K562 (cell line): ENCODE data around the gene NDUFB7. TPM values are rescaled to one million over a fixed set of nuclear protein-coding genes. Genes with fewer than 3 reads are reported as not detected.

ENCODE experiments used
- HOXB6 ChIP-seq: fragments of 250-450 bp; sonication (Bioruptor Pico); IDR thresholded peaks from 2 replicates; pipeline ENCODE4 v1.5.1; 2022; ENCODE audit warnings: mild to moderate bottlenecking, borderline replicate concordance
- KLF16 ChIP-seq: IDR thresholded peaks from 2 replicates; pipeline ENCODE4 v1.6.1; 2016; ENCODE audit warnings: antibody characterized with exemption
- NFXL1 ChIP-seq: fragments of 450-650 bp; formaldehyde crosslinking; IDR thresholded peaks from 2 replicates; pipeline ENCODE4 v1.4.0; 2021; ENCODE audit warnings: mild to moderate bottlenecking
- PHF21A ChIP-seq: fragments of 450-650 bp; IDR thresholded peaks from 2 replicates; pipeline ENCODE4 v1.6.1; 2017; ENCODE audit warnings: low read depth, borderline replicate concordance
- RUNX1 ChIP-seq: sonication (generic); IDR thresholded peaks from 2 replicates; pipeline ENCODE4 v1.6.1; 2016; ENCODE audit warnings: antibody characterized with exemption, low read depth
- TCF7L2 ChIP-seq: fragments of 150-350 bp; IDR thresholded peaks from 2 replicates; pipeline ENCODE4 v1.6.1; 2016; ENCODE audit warnings: low read depth, mild to moderate bottlenecking, low read length, moderate library complexity
- TEAD4 ChIP-seq, 2 experiments: sonication (generic) in 1 of 2; formaldehyde crosslinking in 1 of 2; IDR thresholded peaks; 2 replicates each; pipeline versions ENCODE4 v1.6.1 to v1.8.0; 2012 to 2022; ENCODE audit warnings: borderline replicate concordance in 1 of 2, inconsistent platforms in 1 of 2, low read length in 1 of 2, mild to moderate bottlenecking in 1 of 2, missing genetic modification reagents in 1 of 2
- TRIM24 ChIP-seq, 2 experiments: fragments of 450-650 bp; IDR thresholded peaks; 2 replicates each; pipeline ENCODE4 v1.6.1; 2016
- TSC22D4 ChIP-seq: fragments of 450-650 bp; IDR thresholded peaks from 2 replicates; pipeline ENCODE4 v1.6.1; 2016; ENCODE audit warnings: missing genetic modification characterization, missing biosample characterization, control low read depth
- ZNF239 ChIP-seq: fragments of 250-450 bp; sonication (Bioruptor Pico); IDR thresholded peaks from 2 replicates; pipeline ENCODE4 v1.4.0; 2020; ENCODE audit warnings: mild to moderate bottlenecking
- ZNF354B ChIP-seq: fragments of 250-450 bp; sonication (Bioruptor Pico); IDR thresholded peaks from 2 replicates; pipeline ENCODE4 v1.4.0; 2020
- ZNF445 ChIP-seq: fragments of 250-450 bp; sonication (Bioruptor Pico); IDR thresholded peaks from 2 replicates; pipeline ENCODE4 v1.4.0; 2020; ENCODE audit warnings: low read depth, mild to moderate bottlenecking, moderate library complexity
- ZNF780A ChIP-seq: fragments of 250-450 bp; sonication (Bioruptor Pico); IDR thresholded peaks from 2 replicates; pipeline ENCODE4 v1.5.0; 2021; ENCODE audit warnings: mild to moderate bottlenecking
- polyA plus RNA-seq, 8 experiments: library from polyadenylated mRNA; depleted of rRNA in 4 of 8; stranded (reverse) in 5 of 8; unstranded in 3 of 8; fragments of >200 nt; fragmentation: Nextera tagmentation in 2 of 8; fragmentation: Illumina TruSeq in 1 of 8; extraction: Ambion mirVana in 2 of 8; extraction: Trizol in 1 of 8; gene quantifications; 2 replicates each; pipeline versions ENCODE4 v1.2.1 to v1.2.3, GENCODE V29; 2011 to 2014; ENCODE audit warnings: inconsistent platforms in 1 of 8, missing spikeins in 1 of 8
- total RNA-seq, 7 experiments: library from RNA; depleted of rRNA in 6 of 7; stranded (reverse); fragments of >200 nt in 6 of 7; fragmentation: Illumina TruSeq in 2 of 7; extraction: Trizol in 2 of 7; gene quantifications; 2 replicates each; pipeline versions ENCODE4 v1.2.1 to v1.2.3, GENCODE V29; 2011 to 2021; ENCODE audit warnings: low replicate concordance in 1 of 7
- TF ChIP-seq, protein P1 (sequence below): fragments of 200-800 bp; sonication (Bioruptor generic); IDR thresholded peaks from 2 replicates; pipeline ENCODE4 v1.6.1; 2016; ENCODE audit warnings: missing genetic modification characterization, missing compliant biosample characterization
- TF ChIP-seq, protein P2 (sequence below), 3 experiments: IDR thresholded peaks in 2 of 3; conservative IDR thresholded peaks in 1 of 3; 2 replicates each; pipeline ENCODE4 v1.5.1; 2011 to 2012; ENCODE audit warnings: low read length in 3 of 3, mild to moderate bottlenecking in 3 of 3, control low read depth in 2 of 3, improper control_type of control experiment in 1 of 3, inconsistent platforms in 1 of 3, low read depth in 1 of 3, mixed read lengths in 1 of 3, moderate library complexity in 1 of 3; ENCODE audit not compliant: insufficient read depth in 2 of 3
- TF ChIP-seq, protein P3 (sequence below): fragments of 250-450 bp; sonication (Bioruptor Pico); IDR thresholded peaks from 2 replicates; pipeline ENCODE4 v1.8.0; 2021; ENCODE audit warnings: moderate library complexity, mild to moderate bottlenecking, inconsistent platforms
- TF ChIP-seq, protein P4 (sequence below): fragments of 450-650 bp; formaldehyde crosslinking; IDR thresholded peaks from 2 replicates; pipeline ENCODE4 v1.4.0; 2022; ENCODE audit warnings: missing genetic modification characterization

NDUFB7 gene
- total and polyA plus RNA-seq, 9 of the 15 experiments (the other 6 are each of a cell fraction or from before 2014, with no cell fraction given) = 14.9 to 842 (median 137) TPM

DNA sequence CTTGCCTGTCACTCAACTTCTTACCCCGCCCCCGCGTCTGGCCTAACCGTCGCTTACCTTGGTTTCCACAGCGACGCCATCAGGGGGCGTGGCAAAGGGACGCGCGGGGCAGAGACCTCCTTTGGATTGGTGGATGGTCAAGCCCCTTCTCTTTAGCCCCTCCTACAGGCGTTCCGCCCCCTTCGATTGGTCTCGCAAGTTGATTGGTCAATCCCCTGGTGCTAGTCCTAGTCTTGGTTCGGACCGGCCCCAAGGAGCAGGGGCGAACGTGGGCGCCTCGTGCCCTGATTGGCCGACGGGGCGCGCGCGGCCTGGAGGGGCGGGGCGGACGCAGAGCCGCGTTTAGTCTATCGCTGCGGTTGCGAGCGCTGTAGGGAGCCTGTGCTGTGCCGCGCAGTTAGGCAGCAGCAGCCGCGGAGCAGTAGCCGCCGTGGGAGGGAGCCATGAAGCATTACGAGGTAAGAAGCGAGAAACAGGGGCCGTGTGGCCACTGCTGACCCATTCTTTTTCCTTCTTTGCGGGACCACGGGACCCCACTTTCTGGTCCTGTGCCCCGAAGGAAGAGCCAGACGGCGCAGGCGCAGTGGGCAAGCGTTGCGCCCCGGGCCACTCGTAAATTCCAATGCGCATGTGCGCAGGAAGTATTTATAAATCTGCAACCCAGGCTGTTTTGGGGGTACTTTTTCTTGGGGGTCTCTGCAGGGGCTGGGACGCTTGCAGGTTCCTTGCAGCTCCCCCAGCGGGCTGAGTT, 42.4 kb downstream of the NDUFB7 start, which contains the start of gene TECR (continued):
- TF ChIP-seq HOXB6 (CRISPR knock-in tag) (no peak), PHF21A (peak; percentile 74; the same call in 1 of the 2 replicates), ZNF239 (no peak), TCF7L2 (no peak), NFXL1 (CRISPR knock-in tag) (no peak), ZNF780A (no peak), TSC22D4 (no peak), RUNX1 (no peak), TRIM24 (IDR thresholded peaks at IDR 0.05) (no peak), TEAD4 (IDR thresholded peaks at IDR 0.05; ENCODE audit: low read length) (no peak), TEAD4 (CRISPR knock-in tag; IDR thresholded peaks at IDR 0.05; ENCODE audit: borderline replicate concordance) (no peak), KLF16 (no peak), ZNF354B (CRISPR knock-in tag) (no peak), ZNF445 (CRISPR knock-in tag) (no peak)
- TF ChIP-seq, protein P1, sequence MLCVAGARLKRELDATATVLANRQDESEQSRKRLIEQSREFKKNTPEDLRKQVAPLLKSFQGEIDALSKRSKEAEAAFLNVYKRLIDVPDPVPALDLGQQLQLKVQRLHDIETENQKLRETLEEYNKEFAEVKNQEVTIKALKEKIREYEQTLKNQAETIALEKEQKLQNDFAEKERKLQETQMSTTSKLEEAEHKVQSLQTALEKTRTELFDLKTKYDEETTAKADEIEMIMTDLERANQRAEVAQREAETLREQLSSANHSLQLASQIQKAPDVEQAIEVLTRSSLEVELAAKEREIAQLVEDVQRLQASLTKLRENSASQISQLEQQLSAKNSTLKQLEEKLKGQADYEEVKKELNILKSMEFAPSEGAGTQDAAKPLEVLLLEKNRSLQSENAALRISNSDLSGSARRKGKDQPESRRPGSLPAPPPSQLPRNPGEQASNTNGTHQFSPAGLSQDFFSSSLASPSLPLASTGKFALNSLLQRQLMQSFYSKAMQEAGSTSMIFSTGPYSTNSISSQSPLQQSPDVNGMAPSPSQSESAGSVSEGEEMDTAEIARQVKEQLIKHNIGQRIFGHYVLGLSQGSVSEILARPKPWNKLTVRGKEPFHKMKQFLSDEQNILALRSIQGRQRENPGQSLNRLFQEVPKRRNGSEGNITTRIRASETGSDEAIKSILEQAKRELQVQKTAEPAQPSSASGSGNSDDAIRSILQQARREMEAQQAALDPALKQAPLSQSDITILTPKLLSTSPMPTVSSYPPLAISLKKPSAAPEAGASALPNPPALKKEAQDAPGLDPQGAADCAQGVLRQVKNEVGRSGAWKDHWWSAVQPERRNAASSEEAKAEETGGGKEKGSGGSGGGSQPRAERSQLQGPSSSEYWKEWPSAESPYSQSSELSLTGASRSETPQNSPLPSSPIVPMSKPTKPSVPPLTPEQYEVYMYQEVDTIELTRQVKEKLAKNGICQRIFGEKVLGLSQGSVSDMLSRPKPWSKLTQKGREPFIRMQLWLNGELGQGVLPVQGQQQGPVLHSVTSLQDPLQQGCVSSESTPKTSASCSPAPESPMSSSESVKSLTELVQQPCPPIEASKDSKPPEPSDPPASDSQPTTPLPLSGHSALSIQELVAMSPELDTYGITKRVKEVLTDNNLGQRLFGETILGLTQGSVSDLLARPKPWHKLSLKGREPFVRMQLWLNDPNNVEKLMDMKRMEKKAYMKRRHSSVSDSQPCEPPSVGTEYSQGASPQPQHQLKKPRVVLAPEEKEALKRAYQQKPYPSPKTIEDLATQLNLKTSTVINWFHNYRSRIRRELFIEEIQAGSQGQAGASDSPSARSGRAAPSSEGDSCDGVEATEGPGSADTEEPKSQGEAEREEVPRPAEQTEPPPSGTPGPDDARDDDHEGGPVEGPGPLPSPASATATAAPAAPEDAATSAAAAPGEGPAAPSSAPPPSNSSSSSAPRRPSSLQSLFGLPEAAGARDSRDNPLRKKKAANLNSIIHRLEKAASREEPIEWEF (CRISPR knock-in tag) = no peak
- TF ChIP-seq, protein P2, sequence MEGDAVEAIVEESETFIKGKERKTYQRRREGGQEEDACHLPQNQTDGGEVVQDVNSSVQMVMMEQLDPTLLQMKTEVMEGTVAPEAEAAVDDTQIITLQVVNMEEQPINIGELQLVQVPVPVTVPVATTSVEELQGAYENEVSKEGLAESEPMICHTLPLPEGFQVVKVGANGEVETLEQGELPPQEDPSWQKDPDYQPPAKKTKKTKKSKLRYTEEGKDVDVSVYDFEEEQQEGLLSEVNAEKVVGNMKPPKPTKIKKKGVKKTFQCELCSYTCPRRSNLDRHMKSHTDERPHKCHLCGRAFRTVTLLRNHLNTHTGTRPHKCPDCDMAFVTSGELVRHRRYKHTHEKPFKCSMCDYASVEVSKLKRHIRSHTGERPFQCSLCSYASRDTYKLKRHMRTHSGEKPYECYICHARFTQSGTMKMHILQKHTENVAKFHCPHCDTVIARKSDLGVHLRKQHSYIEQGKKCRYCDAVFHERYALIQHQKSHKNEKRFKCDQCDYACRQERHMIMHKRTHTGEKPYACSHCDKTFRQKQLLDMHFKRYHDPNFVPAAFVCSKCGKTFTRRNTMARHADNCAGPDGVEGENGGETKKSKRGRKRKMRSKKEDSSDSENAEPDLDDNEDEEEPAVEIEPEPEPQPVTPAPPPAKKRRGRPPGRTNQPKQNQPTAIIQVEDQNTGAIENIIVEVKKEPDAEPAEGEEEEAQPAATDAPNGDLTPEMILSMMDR (IDR thresholded peaks at IDR 0.05 in 2 of 3, conservative IDR thresholded peaks at IDR 0.05 in 1 of 3; ENCODE audit: insufficient read depth in 2 of 3, low read depth in 1 of 3, low read length in 3 of 3) = no peak
- TF ChIP-seq, protein P3, sequence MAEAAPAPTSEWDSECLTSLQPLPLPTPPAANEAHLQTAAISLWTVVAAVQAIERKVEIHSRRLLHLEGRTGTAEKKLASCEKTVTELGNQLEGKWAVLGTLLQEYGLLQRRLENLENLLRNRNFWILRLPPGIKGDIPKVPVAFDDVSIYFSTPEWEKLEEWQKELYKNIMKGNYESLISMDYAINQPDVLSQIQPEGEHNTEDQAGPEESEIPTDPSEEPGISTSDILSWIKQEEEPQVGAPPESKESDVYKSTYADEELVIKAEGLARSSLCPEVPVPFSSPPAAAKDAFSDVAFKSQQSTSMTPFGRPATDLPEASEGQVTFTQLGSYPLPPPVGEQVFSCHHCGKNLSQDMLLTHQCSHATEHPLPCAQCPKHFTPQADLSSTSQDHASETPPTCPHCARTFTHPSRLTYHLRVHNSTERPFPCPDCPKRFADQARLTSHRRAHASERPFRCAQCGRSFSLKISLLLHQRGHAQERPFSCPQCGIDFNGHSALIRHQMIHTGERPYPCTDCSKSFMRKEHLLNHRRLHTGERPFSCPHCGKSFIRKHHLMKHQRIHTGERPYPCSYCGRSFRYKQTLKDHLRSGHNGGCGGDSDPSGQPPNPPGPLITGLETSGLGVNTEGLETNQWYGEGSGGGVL = no peak
- TF ChIP-seq, protein P4, sequence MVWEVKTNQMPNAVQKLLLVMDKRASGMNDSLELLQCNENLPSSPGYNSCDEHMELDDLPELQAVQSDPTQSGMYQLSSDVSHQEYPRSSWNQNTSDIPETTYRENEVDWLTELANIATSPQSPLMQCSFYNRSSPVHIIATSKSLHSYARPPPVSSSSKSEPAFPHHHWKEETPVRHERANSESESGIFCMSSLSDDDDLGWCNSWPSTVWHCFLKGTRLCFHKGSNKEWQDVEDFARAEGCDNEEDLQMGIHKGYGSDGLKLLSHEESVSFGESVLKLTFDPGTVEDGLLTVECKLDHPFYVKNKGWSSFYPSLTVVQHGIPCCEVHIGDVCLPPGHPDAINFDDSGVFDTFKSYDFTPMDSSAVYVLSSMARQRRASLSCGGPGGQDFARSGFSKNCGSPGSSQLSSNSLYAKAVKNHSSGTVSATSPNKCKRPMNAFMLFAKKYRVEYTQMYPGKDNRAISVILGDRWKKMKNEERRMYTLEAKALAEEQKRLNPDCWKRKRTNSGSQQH (CRISPR knock-in tag) = no peak
